HepG2 (cell line): ENCODE results near the gene FAM32A. TPM values are rescaled to one million over a fixed set of nuclear protein-coding genes. Genes with fewer than 3 reads are reported as not detected.
A peak's percentile ranks its signal among the peaks of the same experiment; 100 is the strongest.

Experiments used
- AGO1 ChIP-seq: fragments of 200-400 bp; formaldehyde crosslinking; IDR thresholded peaks from 2 replicates; pipeline ENCODE4 v1.6.1; 2017; ENCODE audit warnings: mild to moderate bottlenecking, low read depth, low read length, moderate library complexity; ENCODE audit not compliant: poor library complexity, severe bottlenecking
- ARID2 ChIP-seq: sonication (generic); formaldehyde crosslinking; IDR thresholded peaks from 2 replicates; pipeline ENCODE4 v1.8.1; 2022; ENCODE audit warnings: mild to moderate bottlenecking, missing genetic modification reagents, borderline replicate concordance
- EED ChIP-seq: sonication (generic); formaldehyde crosslinking; IDR thresholded peaks from 2 replicates; pipeline ENCODE4 v1.5.0; 2020; ENCODE audit warnings: mild to moderate bottlenecking, missing genetic modification reagents
- EZH2 ChIP-seq: conservative IDR thresholded peaks from 2 replicates; pipeline ENCODE4 v1.6.1; 2012; ENCODE audit warnings: mild to moderate bottlenecking, low read depth, low read length, moderate library complexity
- GLI4 ChIP-seq: sonication (generic); formaldehyde crosslinking; IDR thresholded peaks from 2 replicates; pipeline ENCODE4 v1.5.1; 2020; ENCODE audit warnings: missing genetic modification reagents, mild to moderate bottlenecking, moderate library complexity, borderline replicate concordance
- HMG20B ChIP-seq: conservative IDR thresholded peaks from 2 replicates; pipeline ENCODE4 v1.6.1; 2016; ENCODE audit warnings: missing genetic modification reagents, missing compliant biosample characterization
- JUN ChIP-seq: sonication (generic); formaldehyde crosslinking; IDR thresholded peaks from 2 replicates; pipeline ENCODE4 v1.4.0; 2020; ENCODE audit warnings: mild to moderate bottlenecking, missing genetic modification reagents
- MAFG ChIP-seq: sonication (generic); formaldehyde crosslinking; IDR thresholded peaks from 2 replicates; pipeline ENCODE4 v1.5.1; 2020; ENCODE audit warnings: mild to moderate bottlenecking, missing genetic modification reagents
- NCOA2 ChIP-seq: sonication (generic); formaldehyde crosslinking; IDR thresholded peaks from 2 replicates; pipeline ENCODE4 v1.8.0; 2022; ENCODE audit warnings: inconsistent platforms
- NONO ChIP-seq, 2 experiments: fragments of 450-650 bp in 1 of 2; sonication (generic) in 1 of 2; formaldehyde crosslinking in 1 of 2; IDR thresholded peaks in 1 of 2; conservative IDR thresholded peaks in 1 of 2; 2 replicates each; pipeline versions ENCODE4 v1.6.1 to v1.8.0; 2017 to 2022; ENCODE audit warnings: mild to moderate bottlenecking in 1 of 2, missing genetic modification reagents in 1 of 2, moderate library complexity in 1 of 2
- PHF20 ChIP-seq: sonication (generic); formaldehyde crosslinking; IDR thresholded peaks from 2 replicates; pipeline ENCODE4 v1.5.0; 2020; ENCODE audit warnings: mild to moderate bottlenecking, missing genetic modification reagents
- REST ChIP-seq, 2 experiments: IDR thresholded peaks; 2 replicates each; pipeline ENCODE4 v1.6.1; 2011 to 2012; ENCODE audit warnings: low read length in 2 of 2, borderline replicate concordance in 1 of 2, low read depth in 1 of 2, mild to moderate bottlenecking in 1 of 2, moderate library complexity in 1 of 2
- SALL1 ChIP-seq: sonication (generic); formaldehyde crosslinking; IDR thresholded peaks from 2 replicates; pipeline ENCODE4 v1.8.0; 2022; ENCODE audit warnings: mild to moderate bottlenecking, missing genetic modification reagents
- SP1 ChIP-seq, 2 experiments: fragments of 450-650 bp in 1 of 2; sonication (generic) in 1 of 2; formaldehyde crosslinking in 1 of 2; IDR thresholded peaks; 2 replicates each; pipeline versions ENCODE4 v1.4.0 to v1.6.1; 2016 to 2020; ENCODE audit warnings: missing genetic modification reagents in 1 of 2
- TMF1 ChIP-seq: sonication (generic); formaldehyde crosslinking; IDR thresholded peaks from 2 replicates; pipeline ENCODE4 v1.8.1; 2022; ENCODE audit warnings: low read depth, missing genetic modification reagents
- ZBTB1 ChIP-seq: sonication (generic); formaldehyde crosslinking; IDR thresholded peaks from 2 replicates; pipeline ENCODE4 v1.4.0; 2020; ENCODE audit warnings: missing genetic modification reagents, borderline replicate concordance
- ZFP1 ChIP-seq: IDR thresholded peaks from 2 replicates; pipeline ENCODE4 v1.6.1; 2016
- ZNF232 ChIP-seq: sonication (generic); formaldehyde crosslinking; IDR thresholded peaks from 2 replicates; pipeline ENCODE4 v1.4.0; 2020; ENCODE audit warnings: missing genetic modification reagents, borderline replicate concordance
- ZNF264 ChIP-seq: sonication (generic); formaldehyde crosslinking; IDR thresholded peaks from 2 replicates; pipeline ENCODE4 v1.4.0; 2020; ENCODE audit warnings: missing genetic modification reagents
- ZNF282 ChIP-seq: fragments of 450-650 bp; IDR thresholded peaks from 2 replicates; pipeline ENCODE4 v1.6.1; 2018; ENCODE audit not compliant: partially characterized antibody
- ZNF720 ChIP-seq: sonication (generic); formaldehyde crosslinking; IDR thresholded peaks from 2 replicates; pipeline ENCODE4 v1.4.0; 2020; ENCODE audit warnings: missing genetic modification reagents
- ZSCAN9 ChIP-seq: IDR thresholded peaks from 2 replicates; pipeline ENCODE4 v1.6.1; 2016; ENCODE audit warnings: borderline replicate concordance
- polyA plus RNA-seq, 8 experiments: library from polyadenylated mRNA; depleted of rRNA in 3 of 8; stranded (reverse) in 7 of 8; unstranded in 1 of 8; fragments of >200 nt; fragmentation: Illumina TruSeq in 4 of 8; extraction: Trizol in 4 of 8; gene quantifications; 2 replicates each; pipeline versions ENCODE4 v1.2.1 to v1.2.3, GENCODE V29; 2011 to 2016; ENCODE audit warnings: low read depth in 4 of 8, missing spikeins in 1 of 8, mixed read lengths in 1 of 8; ENCODE audit not compliant: insufficient read depth in 1 of 8
- total RNA-seq, 5 experiments: library from RNA; depleted of rRNA; stranded (reverse); fragments of >200 nt; fragmentation: Illumina TruSeq; extraction: Trizol; gene quantifications; 2 replicates each; pipeline ENCODE4 v1.2.3, GENCODE V29; 2016; ENCODE audit warnings: low read depth in 1 of 5
- TF ChIP-seq, protein P1 (sequence below): sonication (generic); formaldehyde crosslinking; conservative IDR thresholded peaks from 2 replicates; pipeline ENCODE4 v1.8.0; 2022; ENCODE audit warnings: missing genetic modification reagents
- TF ChIP-seq, protein P2 (sequence below): sonication (generic); formaldehyde crosslinking; IDR thresholded peaks from 2 replicates; pipeline ENCODE4 v1.5.1; 2020; ENCODE audit warnings: missing genetic modification reagents, mild to moderate bottlenecking, borderline replicate concordance

FAM32A gene
- total and polyA plus RNA-seq, 2 of the 13 experiments (the other 11 are each of a cell fraction or from before 2014, with no cell fraction given), result 85.8 to 86.2 TPM

DNA sequence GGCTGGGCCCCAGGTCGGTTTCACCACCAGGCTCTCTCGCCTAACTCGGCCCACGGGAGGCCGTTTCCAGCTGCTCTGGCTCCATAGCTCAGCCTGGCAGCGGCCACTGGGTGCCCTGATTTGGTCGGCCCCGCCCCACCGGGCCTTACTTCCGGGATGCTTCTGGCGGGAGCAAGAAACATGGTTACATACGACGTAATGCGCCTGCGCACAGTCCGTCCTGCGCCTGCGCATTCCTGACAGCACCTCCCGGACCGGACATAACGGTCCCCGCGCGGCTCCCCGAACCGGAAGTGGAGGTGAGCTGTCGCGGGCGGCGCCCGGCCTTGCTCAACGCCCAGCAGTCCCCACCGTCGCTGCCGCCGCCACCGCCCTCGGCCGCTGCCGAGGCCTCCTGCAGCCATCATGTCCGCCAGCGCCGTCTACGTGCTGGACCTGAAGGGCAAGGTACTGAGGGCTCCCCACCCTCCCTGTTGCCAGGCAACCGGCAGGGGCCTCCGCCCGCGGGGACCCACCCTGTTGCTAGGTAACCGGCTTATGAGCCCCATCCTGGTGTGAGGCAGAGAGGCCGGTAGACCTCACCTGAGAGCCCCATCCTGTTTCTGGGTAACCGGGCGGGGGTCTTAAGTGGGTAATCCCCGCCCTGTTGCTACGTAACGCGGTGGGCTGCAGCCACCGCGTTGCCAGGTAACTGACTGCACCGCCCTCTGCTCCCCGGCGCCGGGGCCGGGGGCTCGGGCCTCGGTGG lies 12.6 kb downstream of the FAM32A start, which contains the start of gene AP1M1 (continued):
- TF ChIP-seq, protein P1, sequence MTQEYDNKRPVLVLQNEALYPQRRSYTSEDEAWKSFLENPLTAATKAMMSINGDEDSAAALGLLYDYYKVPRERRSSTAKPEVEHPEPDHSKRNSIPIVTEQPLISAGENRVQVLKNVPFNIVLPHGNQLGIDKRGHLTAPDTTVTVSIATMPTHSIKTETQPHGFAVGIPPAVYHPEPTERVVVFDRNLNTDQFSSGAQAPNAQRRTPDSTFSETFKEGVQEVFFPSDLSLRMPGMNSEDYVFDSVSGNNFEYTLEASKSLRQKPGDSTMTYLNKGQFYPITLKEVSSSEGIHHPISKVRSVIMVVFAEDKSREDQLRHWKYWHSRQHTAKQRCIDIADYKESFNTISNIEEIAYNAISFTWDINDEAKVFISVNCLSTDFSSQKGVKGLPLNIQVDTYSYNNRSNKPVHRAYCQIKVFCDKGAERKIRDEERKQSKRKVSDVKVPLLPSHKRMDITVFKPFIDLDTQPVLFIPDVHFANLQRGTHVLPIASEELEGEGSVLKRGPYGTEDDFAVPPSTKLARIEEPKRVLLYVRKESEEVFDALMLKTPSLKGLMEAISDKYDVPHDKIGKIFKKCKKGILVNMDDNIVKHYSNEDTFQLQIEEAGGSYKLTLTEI (CRISPR knock-in tag), result no peak
- no peak for TF ChIP-seq ZNF282
- no peak for TF ChIP-seq ZBTB1 (CRISPR knock-in tag)
- TF ChIP-seq SALL1 (CRISPR knock-in tag), result peak; percentile 68
- TF ChIP-seq NONO (IDR thresholded peaks at IDR 0.05), result no peak
- peak; percentile 57; the same call in 1 of the 2 replicates for TF ChIP-seq NONO (CRISPR knock-in tag; conservative IDR thresholded peaks at IDR 0.05)
- peak; percentile 22; the same call in 1 of the 2 replicates for TF ChIP-seq ZNF264 (CRISPR knock-in tag)
- no peak for TF ChIP-seq ARID2 (CRISPR knock-in tag)
- TF ChIP-seq, protein P2, sequence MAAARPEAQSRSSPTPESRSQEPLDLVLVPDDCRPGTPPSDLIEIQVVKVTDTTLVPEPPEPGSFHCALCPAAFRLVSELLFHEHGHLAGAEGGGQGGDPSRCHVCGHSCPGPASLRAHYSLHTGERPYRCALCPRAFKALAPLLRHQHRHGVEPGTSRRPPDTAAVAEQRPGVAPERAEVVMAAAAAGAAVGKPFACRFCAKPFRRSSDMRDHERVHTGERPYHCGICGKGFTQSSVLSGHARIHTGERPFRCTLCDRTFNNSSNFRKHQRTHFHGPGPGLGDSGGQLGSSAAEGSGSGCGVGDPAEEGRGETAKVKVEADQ, result peak; percentile 79; the same call in 1 of the 2 replicates
- no peak for TF ChIP-seq MAFG (CRISPR knock-in tag)
- TF ChIP-seq ZSCAN9 (CRISPR knock-in tag), result 0 out of 2 replicates have a peak, but pooled peaks have one; percentile 11
- peak in 1 of 2 experiments; percentile 56; a peak in 1 of 4 replicates for TF ChIP-seq REST (IDR thresholded peaks at IDR 0.05; ENCODE audit: borderline replicate concordance in 1 of 2, low read depth in 1 of 2, low read length in 2 of 2)
- no peak for TF ChIP-seq ZNF720 (CRISPR knock-in tag)
- TF ChIP-seq EED (CRISPR knock-in tag), result no peak
- TF ChIP-seq SP1 (IDR thresholded peaks at IDR 0.05), result no peak
- TF ChIP-seq SP1 (CRISPR knock-in tag; IDR thresholded peaks at IDR 0.05), result no peak; the same call in none of the 2 replicates
- TF ChIP-seq AGO1, result peak; percentile 54
- TF ChIP-seq TMF1 (CRISPR knock-in tag), result no peak
- no peak for TF ChIP-seq HMG20B (CRISPR knock-in tag)
- peak; percentile 95 for TF ChIP-seq PHF20 (CRISPR knock-in tag)
- TF ChIP-seq ZNF232, result 0 out of 2 replicates have a peak, but pooled peaks have one; percentile 31
- TF ChIP-seq ZFP1 (CRISPR knock-in tag), result no peak
- TF ChIP-seq NCOA2 (CRISPR knock-in tag), result no peak
- no peak for TF ChIP-seq EZH2
- TF ChIP-seq GLI4 (CRISPR knock-in tag), result 0 out of 2 replicates have a peak, but pooled peaks have one; percentile 66
- TF ChIP-seq JUN (CRISPR knock-in tag), result no peak
